Activated CD8-positive, alpha-beta memory T cell treated with anti-CD3 and anti-CD28 coated beads, Interleukin-2, amount 50 U/mL, for 1 hour (primary cell): Measurements from ENCODE around the gene GRK3.

ENCODE experiments used
- DNase-seq: peaks from one replicate; pipeline ENCODE4 v3.0.0-alpha.2; 2020; ENCODE audit errors: extremely low read depth

Gene GRK3

DNA sequence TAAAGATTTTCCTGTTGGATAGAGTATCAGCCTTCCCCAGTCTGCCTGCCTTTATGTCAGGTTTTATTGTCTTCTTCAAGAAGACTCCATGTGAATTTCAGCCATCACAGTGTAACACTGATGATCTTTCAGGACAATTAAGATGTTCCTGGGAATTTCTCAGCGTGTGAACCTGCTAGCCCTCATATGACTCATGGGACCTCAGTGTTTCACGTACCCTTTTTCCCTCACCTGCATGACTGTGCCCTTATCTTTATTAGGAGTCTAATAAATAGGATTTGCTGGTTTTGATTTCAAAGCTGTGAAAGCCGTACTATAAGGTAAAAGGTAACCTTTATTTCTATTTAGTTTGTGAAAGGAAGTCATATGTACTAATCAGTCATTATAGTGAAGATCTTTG lies 95.9 kb downstream of the GRK3 start:
- no peak for DNase-seq

DNA sequence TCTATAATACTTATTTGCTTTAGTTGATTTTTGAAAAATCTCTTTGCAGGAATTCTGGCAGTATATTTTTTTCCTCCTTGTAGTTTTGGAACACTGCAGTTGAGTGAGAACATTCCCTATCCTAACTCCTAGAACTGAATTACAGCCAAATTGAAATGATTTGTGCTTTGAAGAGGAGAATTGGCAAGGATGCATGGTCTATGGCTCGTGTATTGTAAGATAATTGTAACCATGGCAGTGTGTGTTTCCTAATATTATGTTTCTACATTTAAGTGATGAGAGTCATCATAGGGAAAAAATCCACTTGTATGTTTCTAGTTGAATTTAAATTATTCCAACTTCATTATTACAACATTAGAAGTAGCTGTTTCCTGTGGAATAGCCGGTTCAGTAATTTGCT lies 96.6 kb downstream of the GRK3 start:
- no peak for DNase-seq

DNA sequence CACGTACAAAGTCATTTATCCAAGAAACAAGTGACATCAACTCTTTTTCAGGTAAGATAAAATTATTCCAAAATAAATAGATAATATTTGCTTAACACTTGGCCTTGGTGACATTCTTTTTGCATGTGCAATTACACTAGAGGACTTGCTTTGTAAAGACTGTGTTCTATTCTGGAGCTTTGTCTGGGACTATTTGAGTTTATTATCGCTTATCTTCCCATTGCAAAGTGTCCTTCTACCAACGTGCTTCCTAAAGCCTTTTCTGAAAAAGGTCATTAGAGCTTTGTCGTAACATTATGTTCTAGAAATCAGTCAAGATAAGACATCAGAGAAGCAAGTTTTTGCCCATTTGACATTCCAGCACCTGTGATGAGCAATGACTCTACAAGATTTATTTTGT lies 99.2 kb downstream of the GRK3 start:
- DNase-seq: no peak

DNA sequence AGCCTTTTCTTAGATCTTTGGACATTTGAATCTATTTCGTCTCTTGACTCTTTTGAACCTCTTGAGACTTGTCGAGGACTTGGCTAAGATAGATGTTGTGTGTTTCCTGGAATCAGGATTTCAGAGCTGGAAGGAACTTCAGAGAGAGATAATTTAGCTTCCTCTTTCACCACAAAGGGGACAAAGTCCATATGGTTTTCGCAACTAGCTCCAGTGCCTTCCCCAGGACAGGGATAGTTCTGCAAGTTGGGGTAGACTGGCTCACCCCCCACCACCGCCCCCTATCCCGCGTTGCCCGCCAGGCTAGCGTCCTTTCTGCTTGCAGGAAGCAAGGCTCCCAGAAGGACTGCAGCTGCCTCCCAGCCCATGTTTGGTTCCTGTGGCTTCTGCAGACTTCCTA lies 101.8 kb downstream of the GRK3 start:
- DNase-seq: no peak

DNA sequence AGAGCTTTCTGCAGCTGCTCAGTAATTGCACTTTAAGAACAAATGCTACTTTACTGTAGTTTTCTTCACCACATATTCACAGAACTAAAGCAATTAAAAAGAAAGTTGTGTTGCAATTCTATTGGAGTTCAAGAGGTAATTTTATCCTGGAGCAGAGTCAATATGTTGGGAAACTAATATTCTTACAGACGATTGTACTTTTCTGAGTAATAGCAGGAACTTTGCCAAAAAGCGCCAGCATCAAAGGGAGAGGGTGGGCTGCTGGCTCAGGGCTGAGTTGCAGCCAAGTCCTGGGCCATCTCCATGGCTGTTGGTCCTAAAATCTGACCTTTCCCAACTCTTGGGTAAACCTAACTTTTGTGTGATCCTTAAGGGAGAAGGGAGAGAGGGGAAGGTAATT lies 104.0 kb downstream of the GRK3 start:
- DNase-seq: no peak

DNA sequence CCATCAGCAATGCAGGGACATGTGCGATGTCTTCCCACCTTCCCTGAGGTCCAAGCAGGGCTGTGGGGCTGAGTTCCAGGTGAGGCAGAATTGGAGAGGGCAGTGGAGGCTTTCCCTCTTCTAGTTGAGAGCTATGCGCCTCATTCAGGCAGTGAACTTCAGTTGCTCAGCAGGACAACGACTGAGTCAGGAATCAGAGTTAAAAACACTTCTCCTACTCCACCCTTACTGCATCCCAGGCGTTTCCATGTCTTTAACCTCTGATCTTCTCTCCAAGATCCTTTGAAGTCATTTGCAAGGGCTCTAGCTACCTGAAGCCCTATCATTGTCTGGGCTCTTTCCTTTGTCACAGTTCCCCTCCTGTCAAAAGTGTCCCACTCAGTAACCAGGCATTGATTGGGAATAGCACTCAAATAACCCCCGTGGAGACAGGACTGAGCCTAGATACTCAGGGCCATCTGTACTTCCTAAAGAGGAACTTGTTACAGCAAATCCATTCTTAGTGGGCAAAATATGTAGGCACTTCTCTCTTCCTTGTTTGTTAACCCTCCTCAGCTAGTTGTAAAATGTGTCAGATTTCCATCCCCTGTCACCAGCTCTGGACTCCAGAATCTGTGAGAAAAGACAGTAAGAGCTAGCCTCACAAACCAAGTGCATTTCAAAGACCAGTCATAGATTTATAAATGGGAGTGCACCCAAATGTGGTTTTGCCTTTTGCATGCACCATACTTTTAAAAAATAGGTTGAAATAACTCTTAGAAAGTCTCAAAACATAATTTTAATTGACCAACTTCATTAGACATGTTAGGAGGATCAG lies 105.0 kb downstream of the GRK3 start:
- DNase-seq: no peak

DNA sequence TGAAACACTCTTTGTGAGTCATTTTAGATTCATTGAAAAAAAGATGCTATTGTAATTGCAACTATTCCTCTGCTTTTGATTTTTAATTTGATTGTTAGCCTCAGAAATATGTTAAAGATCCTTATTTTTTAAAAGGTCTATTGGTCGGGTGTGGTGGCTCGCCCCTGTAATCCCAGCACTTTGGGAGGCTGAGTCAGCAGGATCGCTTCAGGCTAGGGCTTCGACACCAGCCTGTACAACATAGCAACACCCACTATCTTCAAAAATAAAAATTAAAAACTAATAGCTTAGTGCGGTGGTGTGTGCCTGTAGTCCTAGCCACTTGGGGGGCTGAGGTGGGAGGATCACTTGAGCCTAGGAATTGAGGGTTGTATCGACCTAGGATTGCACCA lies 105.6 kb downstream of the GRK3 start:
- DNase-seq: no peak

DNA sequence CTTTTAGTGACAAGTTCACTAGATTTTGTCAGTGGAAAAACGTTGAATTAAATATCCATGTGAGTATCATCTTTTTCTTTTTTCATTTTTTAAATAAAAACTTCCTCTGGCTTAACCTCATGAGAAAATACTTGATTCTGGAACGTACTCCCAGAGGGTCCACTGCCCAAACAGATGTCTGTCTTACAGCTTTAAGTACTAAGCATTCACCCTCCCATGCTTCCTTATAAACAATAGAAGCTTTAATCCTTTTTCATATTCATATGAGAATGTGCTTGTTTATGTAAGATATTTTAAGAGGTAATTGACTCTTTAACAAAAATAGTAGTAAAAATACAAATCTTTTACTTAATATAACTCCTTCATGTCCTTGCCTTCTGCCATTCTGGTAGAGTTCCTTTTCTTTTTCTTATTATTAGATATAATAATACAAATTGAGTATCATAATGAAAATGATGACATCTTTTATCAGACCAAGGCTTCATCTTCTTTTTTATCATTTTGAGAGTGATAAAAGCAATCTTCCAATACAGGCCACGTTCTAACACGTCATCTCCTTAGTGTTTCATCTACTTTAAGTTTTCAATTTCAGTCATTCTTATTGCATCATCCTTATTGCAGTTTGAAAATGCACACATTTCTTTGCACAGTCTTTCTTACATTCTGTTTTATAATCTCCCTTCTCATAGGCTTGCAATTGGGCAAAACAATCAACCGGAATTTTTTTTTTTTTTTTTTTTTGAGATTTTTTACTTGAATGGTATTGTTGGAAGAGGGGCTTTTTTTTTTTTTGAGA lies 108.0 kb downstream of the GRK3 start:
- DNase-seq: no peak

DNA sequence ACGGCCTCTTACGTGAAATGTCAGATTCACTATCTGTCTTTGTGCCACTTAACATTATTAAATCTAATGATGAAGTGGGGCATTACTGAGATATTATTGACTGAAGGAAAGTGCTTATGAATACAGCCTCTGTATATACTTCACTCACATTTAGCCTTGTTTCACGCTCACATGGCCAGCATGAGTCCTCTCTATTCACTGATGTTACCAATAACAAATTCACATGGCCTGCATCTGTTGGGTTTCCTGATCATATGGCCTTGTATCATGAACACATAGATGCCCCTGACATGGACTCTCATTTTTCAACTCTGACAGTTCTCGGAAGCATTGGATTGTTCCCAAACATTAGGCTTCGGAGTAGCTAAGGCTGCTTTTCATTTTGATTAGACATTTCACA lies 109.2 kb downstream of the GRK3 start:
- no peak for DNase-seq

DNA sequence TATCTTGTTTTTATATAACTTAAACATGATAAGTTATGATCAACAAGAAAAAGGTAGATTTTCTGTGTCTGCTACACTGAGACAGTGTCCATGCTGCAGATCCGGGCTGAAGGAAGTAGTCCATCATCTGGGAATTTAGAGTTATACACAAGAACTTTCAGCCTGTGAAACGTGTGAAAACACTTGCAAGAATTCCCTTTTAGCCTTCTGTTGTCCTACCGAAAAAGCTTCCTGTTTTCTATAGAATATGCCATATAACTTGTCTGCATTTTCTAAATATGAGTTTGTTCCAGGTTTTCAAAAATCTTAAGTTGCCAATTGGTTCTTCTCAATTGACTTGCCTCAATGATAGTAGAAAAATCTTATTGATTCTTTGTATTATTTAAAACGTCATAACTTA lies 113.2 kb downstream of the GRK3 start:
- DNase-seq: no peak

GRCh38 chr22:25680051-25680450 lies 115.6 kb downstream of the GRK3 start:
- DNase-seq: no peak

DNA sequence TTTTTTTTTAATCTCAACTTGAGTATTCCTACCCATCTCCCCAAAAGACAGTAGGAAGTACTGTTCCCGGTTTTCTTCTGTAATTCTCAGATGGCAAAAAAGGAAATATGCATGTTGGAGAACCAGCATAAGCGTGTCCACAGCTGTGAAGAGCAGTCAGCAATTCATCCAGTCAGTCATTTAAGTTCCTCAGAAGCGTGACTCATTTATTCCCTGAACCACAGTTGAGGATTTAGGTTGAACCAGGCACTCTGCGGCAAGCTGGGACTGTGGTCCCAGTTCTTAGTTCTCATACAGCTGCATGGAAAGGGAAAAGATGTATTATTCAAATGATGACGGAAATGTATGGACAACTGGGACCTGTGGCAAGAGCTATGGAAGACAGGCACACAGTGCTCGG lies 116.5 kb downstream of the GRK3 start:
- no peak for DNase-seq

GRCh38 chr22:25682109-25682508 lies 117.6 kb downstream of the GRK3 start:
- no peak for DNase-seq

GRCh38 chr22:25688627-25689026 lies 124.2 kb downstream of the GRK3 start:
- DNase-seq: no peak

- DNase-seq: no peak
Measured at GRCh38 chr22:25689631-25690030, 125.2 kb downstream of the GRK3 start.

GRCh38 chr22:25690798-25691197 lies 126.3 kb downstream of the GRK3 start:
- no peak for DNase-seq

GRCh38 chr22:25692397-25693267 lies 128.2 kb downstream of the GRK3 start:
- no peak for DNase-seq

DNA sequence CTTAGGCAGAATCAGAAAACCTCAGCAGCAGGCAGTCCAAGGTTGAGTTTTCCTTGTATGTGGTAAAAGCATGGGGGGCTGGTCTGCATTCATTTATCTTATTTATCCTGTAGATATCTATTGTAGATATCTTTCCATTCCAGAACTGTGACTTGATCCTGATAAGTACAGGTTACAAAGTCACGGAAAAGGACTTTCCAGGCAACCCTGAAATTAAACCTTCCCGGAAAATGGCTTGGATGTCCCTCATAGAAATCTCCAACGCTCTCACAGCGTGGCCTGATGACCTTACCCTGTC lies 128.7 kb downstream of the GRK3 start:
- DNase-seq: no peak

DNA sequence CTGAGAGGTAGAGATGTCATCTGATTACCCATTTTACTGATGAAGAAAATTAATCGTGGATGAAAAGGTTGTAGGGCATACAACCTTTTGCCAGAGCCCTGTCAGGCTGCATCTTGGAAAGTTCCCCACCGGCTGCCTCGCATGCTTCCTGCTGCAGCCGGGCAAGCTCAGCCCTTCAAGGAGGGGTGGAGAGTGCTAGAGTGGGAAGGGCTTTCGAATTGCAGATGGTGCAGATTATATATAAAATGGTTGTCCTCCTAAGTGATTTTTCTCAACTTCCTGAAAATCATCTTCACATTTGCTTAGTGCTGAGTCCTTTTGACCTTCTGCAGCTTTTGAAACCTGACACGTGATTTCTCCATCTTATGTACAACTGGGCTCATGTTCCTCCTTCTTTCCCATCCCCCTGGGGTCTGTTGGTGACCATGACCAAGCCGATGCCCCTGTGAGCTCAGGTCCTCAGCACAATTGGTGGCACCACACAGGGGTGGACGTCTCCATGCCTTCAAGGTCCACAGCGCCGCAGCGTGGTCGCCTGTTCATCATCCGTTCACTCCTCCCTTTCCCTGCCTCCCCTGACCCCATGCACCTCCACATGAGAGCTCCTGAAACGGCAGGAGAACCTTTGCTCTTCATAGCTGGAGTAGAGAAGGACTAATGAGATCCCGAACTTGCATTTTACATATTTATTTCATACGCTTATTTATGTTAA lies 129.9 kb downstream of the GRK3 start:
- DNase-seq: no peak

GRCh38 chr22:25695146-25695545 lies 130.7 kb downstream of the GRK3 start:
- DNase-seq: no peak

DNA sequence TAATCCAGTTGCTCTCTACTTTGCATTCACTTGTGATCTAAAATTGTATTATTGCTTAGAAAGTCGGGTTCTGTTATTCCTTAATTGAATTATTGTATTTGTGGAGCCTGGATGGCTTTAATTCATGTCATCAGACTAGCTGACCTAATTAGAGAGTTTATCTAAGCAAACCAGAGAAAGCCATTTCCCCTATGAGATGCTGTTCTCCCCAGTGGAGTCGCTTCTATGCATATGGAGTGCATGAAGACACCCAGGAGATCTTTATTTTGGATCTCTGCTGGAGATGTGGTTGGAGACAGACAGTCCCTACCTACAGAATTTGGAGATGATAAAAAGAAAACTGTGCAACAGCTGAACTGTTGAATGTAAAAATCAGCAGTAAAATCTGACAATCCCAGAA lies 132.3 kb downstream of the GRK3 start:
- no peak for DNase-seq

DNA sequence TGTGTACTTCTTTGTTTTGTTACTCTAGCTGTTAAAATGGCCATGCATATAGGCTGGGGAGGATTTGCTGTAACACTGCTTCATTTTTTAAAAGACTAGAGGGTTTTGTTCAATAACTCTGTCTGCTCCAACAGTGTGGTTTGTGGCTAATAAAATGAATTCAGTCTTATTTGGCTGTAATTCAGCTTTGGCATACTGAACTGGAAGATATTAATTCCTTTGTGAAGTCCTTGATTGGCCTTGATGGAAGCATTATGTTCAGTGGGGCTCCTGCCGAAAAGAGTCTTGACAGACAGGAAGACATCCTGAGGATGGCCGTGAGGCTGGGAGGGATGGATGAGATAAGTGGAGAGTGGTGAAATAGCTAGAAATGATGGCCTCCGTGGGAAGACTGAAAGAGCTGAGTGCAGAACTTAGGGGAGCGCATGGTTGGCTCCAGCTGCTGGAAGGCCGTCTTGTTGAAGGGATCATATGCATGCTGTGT lies 132.7 kb downstream of the GRK3 start:
- DNase-seq: no peak
